AG10803 (cell line): ENCODE data around the gene UBAP2L.
A peak's percentile ranks its signal among the peaks of the same experiment; 100 is the strongest.
"Not testable (repeated sequence)": the region's sequence is repeated elsewhere in the genome, so short reads cannot be mapped to it uniquely, and the experiment has no call there.

Experiments
- DNase-seq: peaks from one replicate; pipeline ENCODE4 v3.0.0; 2010; ENCODE audit warnings: low read depth
- H3K4me3 ChIP-seq: 2 replicates; pipeline ENCODE4 v1.5.1; 2011; ENCODE audit warnings: mild to moderate bottlenecking, low read length, control low read depth
- TF ChIP-seq, protein P1 (sequence below): conservative IDR thresholded peaks from 2 replicates; pipeline ENCODE4 v1.5.1; 2011; ENCODE audit warnings: mild to moderate bottlenecking, low read length, control low read depth, inconsistent platforms

The UBAP2L gene

DNA sequence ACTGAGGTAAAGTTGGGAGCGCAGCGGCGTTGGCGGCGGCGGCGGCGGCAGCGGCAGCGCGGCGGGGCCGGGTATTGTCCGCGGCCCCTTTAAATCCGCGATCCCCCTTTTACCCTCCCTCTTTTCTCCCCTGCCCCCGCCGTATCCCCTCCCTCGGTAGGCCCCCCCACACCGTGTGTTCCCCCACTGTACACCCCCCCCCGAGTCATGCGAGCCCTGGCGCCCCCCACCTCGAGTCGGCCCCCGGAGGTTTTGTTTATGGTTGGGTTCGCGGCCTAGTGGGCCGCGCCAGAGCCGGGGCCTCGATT is 169 bp downstream of the UBAP2L start:
- TF ChIP-seq, protein P1, sequence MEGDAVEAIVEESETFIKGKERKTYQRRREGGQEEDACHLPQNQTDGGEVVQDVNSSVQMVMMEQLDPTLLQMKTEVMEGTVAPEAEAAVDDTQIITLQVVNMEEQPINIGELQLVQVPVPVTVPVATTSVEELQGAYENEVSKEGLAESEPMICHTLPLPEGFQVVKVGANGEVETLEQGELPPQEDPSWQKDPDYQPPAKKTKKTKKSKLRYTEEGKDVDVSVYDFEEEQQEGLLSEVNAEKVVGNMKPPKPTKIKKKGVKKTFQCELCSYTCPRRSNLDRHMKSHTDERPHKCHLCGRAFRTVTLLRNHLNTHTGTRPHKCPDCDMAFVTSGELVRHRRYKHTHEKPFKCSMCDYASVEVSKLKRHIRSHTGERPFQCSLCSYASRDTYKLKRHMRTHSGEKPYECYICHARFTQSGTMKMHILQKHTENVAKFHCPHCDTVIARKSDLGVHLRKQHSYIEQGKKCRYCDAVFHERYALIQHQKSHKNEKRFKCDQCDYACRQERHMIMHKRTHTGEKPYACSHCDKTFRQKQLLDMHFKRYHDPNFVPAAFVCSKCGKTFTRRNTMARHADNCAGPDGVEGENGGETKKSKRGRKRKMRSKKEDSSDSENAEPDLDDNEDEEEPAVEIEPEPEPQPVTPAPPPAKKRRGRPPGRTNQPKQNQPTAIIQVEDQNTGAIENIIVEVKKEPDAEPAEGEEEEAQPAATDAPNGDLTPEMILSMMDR: no peak
- no peak for DNase-seq
- H3K4me3 ChIP-seq: peak overlapping the region; percentile 89

DNA sequence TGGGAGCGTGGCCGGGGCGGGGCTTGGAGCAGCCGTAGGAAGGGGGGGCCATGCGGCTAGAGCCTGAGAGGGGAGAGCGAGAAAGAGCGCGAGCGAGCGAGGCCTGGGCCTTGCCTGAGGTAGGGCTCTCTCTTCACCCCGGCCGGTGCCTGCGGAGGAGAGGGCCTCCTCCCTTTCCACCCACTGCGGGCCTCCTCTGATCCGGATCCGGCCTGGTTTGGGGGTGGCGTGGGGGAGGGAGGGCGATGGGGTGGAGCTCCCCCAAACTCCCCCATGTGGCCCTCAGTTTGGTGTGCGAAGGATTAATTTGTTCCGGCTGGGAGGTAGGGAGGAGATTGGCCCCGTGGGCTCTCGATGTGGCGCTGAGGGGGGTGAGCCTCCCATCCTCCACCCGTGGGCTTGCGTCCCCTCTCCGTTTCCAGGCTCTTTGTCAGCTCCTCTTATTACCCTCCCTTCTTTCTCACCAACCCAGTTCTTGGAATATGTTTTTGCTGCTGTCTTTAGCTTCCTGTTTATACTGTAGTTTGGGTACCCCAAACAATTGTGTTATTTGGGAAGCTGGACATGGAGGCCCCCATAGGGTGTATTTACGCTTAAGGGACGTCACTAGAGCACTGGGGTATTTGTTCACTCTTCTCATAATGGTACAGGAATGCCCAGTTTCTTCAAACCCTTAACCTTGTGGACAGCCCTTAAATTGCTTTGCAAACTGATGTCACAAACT is 685 bp downstream of the UBAP2L start:
- H3K4me3 ChIP-seq: peak overlapping the region; percentile 89
- DNase-seq: peak; percentile 77
- TF ChIP-seq, protein P1: 0 out of 2 replicates have a peak, but pooled peaks have one; percentile 4

DNA sequence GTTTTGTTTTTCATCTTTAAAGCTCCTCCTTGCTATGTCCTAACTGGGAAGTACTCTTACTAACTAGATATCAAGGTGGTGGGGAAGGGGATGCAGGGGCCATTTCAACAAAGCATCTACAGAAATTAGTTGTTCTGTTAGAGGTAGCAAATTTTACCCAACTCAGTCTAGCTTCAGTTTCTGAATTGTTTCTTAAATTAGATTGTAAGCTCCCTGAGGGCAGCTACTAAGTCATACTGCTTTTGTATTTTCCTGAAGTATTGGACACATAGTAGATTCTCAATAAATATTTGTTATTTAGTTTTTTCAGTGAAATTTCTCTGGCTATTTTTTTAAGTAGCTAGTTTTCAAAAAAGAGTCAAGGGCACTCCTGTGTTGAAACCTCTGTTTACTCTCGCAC is 1.8 kb downstream of the UBAP2L start:
- TF ChIP-seq, protein P1: no peak
- peak overlapping the region; percentile 89 for H3K4me3 ChIP-seq
- DNase-seq: no peak

DNA sequence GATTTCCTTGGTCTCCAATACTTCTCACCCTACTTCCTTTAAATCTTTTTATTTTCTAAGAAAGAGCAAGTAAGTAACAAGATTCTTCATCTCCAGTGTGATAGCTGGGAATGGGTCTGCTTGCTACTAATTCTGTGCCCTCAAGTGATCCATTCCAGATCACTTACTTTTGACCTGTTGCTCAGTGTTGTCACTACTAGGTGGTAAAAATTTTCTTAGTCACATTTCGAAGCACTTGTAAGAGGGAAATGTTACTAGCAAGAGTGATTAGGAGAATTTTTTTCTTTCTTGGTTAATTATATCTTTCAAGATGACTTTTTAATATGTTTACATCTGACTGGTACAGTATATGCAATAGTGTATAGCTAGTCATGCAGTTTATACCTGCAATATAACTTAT is 2.2 kb downstream of the UBAP2L start:
- DNase-seq: no peak
- TF ChIP-seq, protein P1: no peak
- H3K4me3 ChIP-seq: no peak overlapping the region

DNA sequence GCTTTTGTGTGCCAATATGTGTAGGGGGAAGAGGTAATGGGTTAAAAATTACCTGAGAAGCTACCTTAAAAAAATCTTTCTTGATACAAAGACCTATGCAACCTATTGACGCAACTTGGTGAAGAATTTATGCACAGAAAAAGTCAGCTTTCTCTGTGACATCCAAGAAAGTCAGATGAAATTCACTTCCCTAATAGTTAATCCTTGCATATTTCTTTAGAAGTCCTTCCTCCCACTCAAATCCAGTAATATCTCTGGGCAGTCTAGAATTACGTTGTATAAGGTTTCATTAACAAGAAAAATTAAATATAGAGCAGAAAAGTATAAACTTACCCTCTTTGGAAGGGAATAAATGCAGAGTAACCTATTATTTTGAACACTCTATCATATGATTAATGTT is 2.9 kb downstream of the UBAP2L start:
- H3K4me3 ChIP-seq: no peak overlapping the region
- TF ChIP-seq, protein P1: no peak
- DNase-seq: no peak

DNA sequence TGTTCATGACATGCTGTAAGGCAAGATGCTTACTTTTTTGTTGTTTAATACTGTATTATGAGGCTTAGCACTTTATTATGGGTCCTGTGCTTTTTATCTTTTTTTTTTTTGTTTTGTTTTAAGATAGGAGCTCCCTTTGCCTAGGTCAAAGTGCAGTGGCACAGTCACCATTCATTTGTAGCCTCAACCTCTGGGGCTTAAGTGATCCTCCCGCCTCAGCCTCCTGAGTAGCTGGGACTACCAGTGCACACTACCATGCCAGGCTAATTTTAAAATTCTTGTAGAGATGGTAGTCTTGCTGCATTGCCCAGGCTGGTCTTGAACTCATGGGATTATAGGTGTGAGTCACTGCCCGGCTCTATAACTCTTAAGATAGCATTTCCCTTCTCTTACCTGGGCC is 4.6 kb downstream of the UBAP2L start:
- no peak overlapping the region for H3K4me3 ChIP-seq
- TF ChIP-seq, protein P1: no peak

DNA sequence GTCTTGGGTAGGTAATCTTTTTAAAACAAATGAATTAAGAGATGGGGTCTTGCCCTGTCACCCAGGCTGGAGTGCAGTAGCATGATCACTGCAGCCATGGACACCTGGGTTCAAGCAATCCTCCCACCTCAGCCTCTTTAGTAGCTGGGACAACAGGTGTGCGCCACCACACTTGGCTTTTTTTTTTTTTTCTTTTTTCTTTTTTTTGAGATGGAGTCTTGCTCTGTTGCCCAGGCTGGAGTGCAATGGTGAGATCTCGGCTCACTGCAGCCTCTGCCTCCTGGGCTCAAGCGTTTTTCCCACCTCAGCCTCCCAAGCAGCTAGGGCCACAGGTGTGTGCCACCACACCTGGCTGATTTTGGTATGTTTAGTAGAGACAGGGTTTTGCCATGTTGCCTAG is 10.4 kb downstream of the UBAP2L start:
- not testable (repeated sequence) for DNase-seq, H3K4me3 ChIP-seq

More for the DNA sequence above, 4.6 kb downstream of the UBAP2L start:
- DNase-seq: no peak

DNA sequence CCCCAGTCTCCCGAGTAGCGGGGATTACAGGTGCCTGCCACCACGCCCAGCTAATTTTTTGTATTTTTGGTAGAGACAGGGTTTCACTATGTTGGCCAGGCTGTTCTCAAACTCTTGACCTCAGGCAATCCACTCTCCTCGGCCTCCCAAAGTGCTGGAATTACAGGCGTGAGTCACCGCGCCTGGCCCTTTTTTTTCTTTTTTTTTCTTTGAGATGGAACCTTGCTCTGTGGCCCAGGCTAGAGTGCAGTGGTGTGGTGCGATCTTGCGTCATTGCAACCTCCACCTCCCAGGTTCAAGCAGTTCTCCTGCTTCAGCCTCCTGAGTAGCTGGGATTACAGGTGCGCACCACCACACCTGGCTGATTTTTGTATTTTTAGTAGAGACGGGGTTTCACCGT is 12.4 kb downstream of the UBAP2L start:
- not testable (repeated sequence) for DNase-seq, H3K4me3 ChIP-seq
